ENCODE measurements around the gene MEX3C. TPM values are rescaled to one million over a fixed set of nuclear protein-coding genes. Genes with fewer than 3 reads are reported as not detected.

MEX3C gene
- total and polyA plus RNA-seq, 2 of the 4 experiments (the other 2 are of a cell fraction) = 26.0 to 50.9 TPM

DNA sequence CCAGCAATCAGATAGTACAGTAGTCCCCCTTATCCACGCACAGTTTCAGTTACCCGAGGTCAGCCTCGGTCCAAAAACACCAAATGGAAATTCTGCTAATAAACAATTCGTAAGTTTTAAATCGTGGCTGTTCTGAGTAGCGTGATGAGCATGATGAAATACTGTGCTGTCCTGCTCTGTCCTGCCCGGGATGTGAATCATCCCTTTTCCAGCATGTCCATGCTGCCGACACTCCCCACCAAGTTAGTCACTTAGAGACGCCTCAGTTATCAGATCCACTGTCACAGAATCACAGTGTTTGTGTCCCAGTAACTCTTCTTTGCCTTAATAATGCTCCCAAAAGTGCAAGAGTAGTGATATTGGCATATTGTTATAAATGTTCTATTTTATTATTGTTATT, 62.1 kb downstream of the MEX3C start:
- dilution Hi-C loops (cut with HindIII; ENCODE audit: low sequenced_read_pairs, unreplicated experiment) (no loop called here), intact Hi-C loops (cut with micrococcal nuclease) (no loop called here)
- no peak overlapping the region for H3K4me2 ChIP-seq (ENCODE audit: low read depth, low read length)

More for the DNA sequence above, 62.1 kb downstream of the MEX3C start:
- Histone ChIP-seq H2AFZ (replicated peaks; ENCODE audit: low read length, poor library complexity) (no peak overlapping the region), H2BK5ac (ENCODE audit: low read depth, low read length, poor library complexity, severe bottlenecking) (no peak overlapping the region), H3K18ac (ENCODE audit: low read depth, low read length) (no peak overlapping the region), H4K8ac (ENCODE audit: low read depth in 2 of 2, low read length in 2 of 2) (no peak overlapping the region), H2BK120ac (ENCODE audit: low read depth, low read length) (no peak overlapping the region), H3K36me3 (ENCODE audit: control insufficient read depth, insufficient read depth, low read length) (no peaks in the 10 kb centered on the region), H4K5ac (ENCODE audit: low read depth, low read length) (no peak overlapping the region), H2BK20ac (ENCODE audit: low read depth, low read length) (no peak overlapping the region), H3K4me3 (ENCODE audit: insufficient read depth, low read depth, low read length) (no peak overlapping the region), H3K27ac (ENCODE audit: insufficient read depth, low read length) (no peak overlapping the region; the same call in 1 of the 2 replicates), H3K4ac (ENCODE audit: low read depth, low read length) (no peak overlapping the region), H2AK5ac (ENCODE audit: low read depth, low read length) (no peak overlapping the region), H3K79me1 (ENCODE audit: low read depth in 1 of 2, low read length in 2 of 2) (no peaks in the 10 kb centered on the region), H2AK9ac (replicated peaks; ENCODE audit: low read depth, low read length, poor library complexity) (no peak overlapping the region), H2BK15ac (ENCODE audit: low read depth, low read length) (no peak overlapping the region), H3K14ac (replicated peaks; ENCODE audit: low read depth, low read length) (no peak overlapping the region), H3K9me1 (ENCODE audit: insufficient read depth, low read length) (no peaks in the 10 kb centered on the region), H3K9ac (ENCODE audit: low read depth, low read length) (no peak overlapping the region), H4K91ac (ENCODE audit: insufficient read depth, low read depth, low read length) (no peak overlapping the region), H3K56ac (ENCODE audit: extremely low read depth, insufficient read depth, low read length) (no peak overlapping the region), H3K4me1 (ENCODE audit: control insufficient read depth, insufficient read depth, low read length) (no peaks in the 10 kb centered on the region), H3K23ac (ENCODE audit: low read depth, low read length) (no peak overlapping the region), H3K27me3 (ENCODE audit: control insufficient read depth, insufficient read depth, low read length) (no peaks in the 10 kb centered on the region), H4K20me1 (ENCODE audit: insufficient read depth, low read length) (no peaks in the 10 kb centered on the region), H3K9me3 (ENCODE audit: control insufficient read depth, insufficient read depth, low read length) (no peaks in the 10 kb centered on the region; the same call in 1 of the 2 replicates)
- ATAC-seq (ENCODE audit: low read depth) = peak; percentile 72
- ChIA-PET CTCF (no interaction called here), POLR2A (ENCODE audit: unreplicated experiment) (no interaction called here)
- 90% methylated on average over 3 of the region's 9 CpGs; no CpG with 5 or more reads in 1 of the 2 experiments for WGBS, 2 experiments (ENCODE audit: extremely low coverage in 2 of 2, insufficient read length in 1 of 2)
- peak; percentile 35 for DNase-seq
- in situ Hi-C loops (cut with MboI; ENCODE audit: low sequenced_read_pairs) = no loop called here
- no TSS peak for BruUV-seq (replicated peaks)
- TF ChIP-seq CEBPB (IDR thresholded peaks at IDR 0.05; ENCODE audit: low read depth, low read length) (peak; percentile 32; the same call in 1 of the 2 replicates), MXI1 (IDR thresholded peaks at IDR 0.05; ENCODE audit: borderline replicate concordance, low read depth, low read length) (no peak)
